Measurements from ENCODE around the gene EDIL3. TPM values are rescaled to one million over a fixed set of nuclear protein-coding genes. Genes with fewer than 3 reads are reported as not detected.
"Not testable (repeated sequence)": the region's sequence is repeated elsewhere in the genome, so short reads cannot be mapped to it uniquely, and the experiment has no call there.

Gene EDIL3
- total RNA-seq, 1 donor from 2014 or later = 23.6 TPM

GRCh38 chr5:84312280-84312679 is 72.4 kb downstream of the EDIL3 start:
- intact Hi-C loops (cut with DNase I); DNase-seq (ENCODE audit: low spot score): not testable (repeated sequence)

- DNase-seq (ENCODE audit: low spot score); intact Hi-C loops (cut with DNase I): not testable (repeated sequence)
Measured at GRCh38 chr5:84309850-84310249, 74.8 kb downstream of the EDIL3 start.

- intact Hi-C loops (cut with DNase I) = no loop called here
Measured at GRCh38 chr5:84306601-84307000, 78.1 kb downstream of the EDIL3 start.

DNA sequence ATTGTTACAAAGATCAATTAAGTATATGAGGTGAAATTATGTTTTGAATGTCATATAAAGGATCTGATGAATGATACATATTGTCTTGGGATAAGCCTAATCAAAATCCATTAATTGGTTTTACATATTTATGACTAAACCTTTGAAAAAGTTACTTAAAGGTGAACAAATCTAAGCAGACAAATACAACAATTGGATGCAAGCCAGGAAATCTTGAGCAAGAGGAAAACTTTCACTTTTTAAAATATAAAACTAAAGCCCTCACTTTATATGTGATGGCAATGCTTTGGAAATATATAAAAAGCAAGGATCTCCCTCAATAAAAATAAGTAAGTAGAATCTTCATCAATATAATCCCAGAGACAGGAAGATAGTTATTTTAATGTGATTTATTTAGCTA is 80.1 kb downstream of the EDIL3 start:
- no peak for DNase-seq (ENCODE audit: low spot score)
- intact Hi-C loops (cut with DNase I) = no loop called here

More at GRCh38 chr5:84306601-84307000, 78.1 kb downstream of the EDIL3 start:
- no peak for DNase-seq (ENCODE audit: low spot score)

- no peak for DNase-seq (ENCODE audit: low spot score)
- intact Hi-C loops (cut with DNase I) = no loop called here
Measured at GRCh38 chr5:84303315-84303714, 81.4 kb downstream of the EDIL3 start.

- no peak for DNase-seq (ENCODE audit: low spot score)
- intact Hi-C loops (cut with DNase I) = no loop called here
Measured at GRCh38 chr5:84301535-84301934, 83.1 kb downstream of the EDIL3 start.

DNA sequence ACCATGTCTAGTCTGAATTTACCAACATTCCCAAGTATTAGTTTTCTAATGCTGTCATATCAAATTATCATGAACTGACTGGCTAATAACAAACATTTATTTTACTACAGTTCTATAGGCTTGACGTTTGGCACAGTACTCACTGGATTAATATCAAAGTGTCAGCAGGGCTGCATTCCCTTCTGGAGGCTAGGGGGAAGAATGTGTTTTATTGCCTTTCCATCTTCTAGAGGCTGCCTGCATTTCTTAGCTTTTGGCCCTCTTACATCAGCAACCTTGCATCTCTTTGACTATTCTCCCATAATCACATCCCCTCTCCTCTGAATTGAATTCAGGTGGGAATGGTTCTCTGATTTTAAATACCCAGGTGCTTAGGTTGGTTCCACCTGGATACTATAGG is 84.7 kb downstream of the EDIL3 start:
- no peak for DNase-seq (ENCODE audit: low spot score)
- intact Hi-C loops (cut with DNase I) = no loop called here

DNA sequence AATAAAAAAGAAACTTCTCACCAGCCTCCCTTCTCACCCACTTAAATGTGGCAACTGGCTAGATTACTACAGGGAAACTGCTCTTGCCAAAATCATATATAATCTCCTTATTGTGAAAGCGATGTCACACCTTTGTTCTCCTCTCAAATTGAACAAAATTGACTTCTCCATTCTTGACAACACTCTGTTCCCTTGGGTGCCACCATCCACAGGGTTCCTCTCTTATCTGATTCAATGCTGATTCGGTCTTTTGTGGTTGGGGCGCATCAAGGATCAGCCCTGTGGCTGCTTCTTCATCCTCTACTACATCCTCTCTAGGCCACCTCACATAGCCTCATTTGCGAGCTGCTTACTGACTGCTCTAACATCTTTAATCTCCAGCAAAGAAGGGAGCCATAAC is 86.1 kb downstream of the EDIL3 start:
- DNase-seq (ENCODE audit: low spot score) = no peak
- intact Hi-C loops (cut with DNase I) = no loop called here

DNA sequence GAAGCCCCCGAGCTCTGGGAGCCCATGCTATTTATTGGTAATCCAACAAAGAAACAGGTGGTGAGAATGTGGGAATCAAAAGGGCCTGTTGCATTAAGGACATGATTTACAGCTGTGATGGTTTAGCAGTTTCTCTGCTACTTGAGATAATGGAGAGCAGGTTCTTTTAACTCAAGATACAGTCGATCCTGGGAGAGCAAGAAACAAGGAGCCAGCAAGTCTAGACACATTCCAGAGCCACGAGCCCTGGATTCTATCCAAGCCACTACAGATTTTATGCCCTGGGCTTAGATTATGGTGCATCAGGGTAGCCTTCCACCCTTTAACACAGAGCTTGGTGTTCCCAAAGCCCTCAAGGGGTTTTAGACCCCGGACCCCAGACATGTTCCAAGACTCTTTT is 87.0 kb downstream of the EDIL3 start:
- intact Hi-C loops (cut with DNase I); DNase-seq (ENCODE audit: low spot score): not testable (repeated sequence)

- intact Hi-C loops (cut with DNase I) = no loop called here
- no peak for DNase-seq (ENCODE audit: low spot score)
Measured at GRCh38 chr5:84292788-84293653, 91.7 kb downstream of the EDIL3 start.

- intact Hi-C loops (cut with DNase I) = no loop called here
- no peak for DNase-seq (ENCODE audit: low spot score)
Measured at GRCh38 chr5:84292000-84292642, 92.6 kb downstream of the EDIL3 start.

GRCh38 chr5:84290673-84291072 is 94.0 kb downstream of the EDIL3 start:
- intact Hi-C loops (cut with DNase I) = no loop called here

GRCh38 chr5:84290161-84290560 is 94.5 kb downstream of the EDIL3 start:
- no peak for DNase-seq (ENCODE audit: low spot score)
- intact Hi-C loops (cut with DNase I) = no loop called here

More at GRCh38 chr5:84290673-84291072, 94.0 kb downstream of the EDIL3 start:
- DNase-seq (ENCODE audit: low spot score) = no peak

DNA sequence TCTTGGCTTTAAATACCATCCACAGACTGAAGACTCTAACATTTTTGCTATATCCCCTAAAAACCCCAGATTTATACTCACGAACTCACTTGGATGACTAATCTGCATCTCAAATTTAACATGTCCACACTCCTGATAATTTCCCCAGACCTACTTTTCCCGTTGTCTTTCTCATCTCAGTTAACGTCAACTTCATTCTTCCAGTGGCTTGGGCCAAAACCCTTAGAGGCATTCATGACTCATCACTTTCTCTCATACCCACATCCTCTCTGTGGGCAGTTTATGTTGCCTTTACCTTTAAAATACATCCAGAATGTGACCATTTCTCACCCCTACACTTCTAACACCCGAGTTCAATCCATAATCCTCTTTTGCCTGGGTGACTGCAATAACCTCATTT is 96.7 kb downstream of the EDIL3 start:
- intact Hi-C loops (cut with DNase I) = no loop called here

GRCh38 chr5:84286662-84287061 is 98.0 kb downstream of the EDIL3 start:
- intact Hi-C loops (cut with DNase I) = no loop called here
- DNase-seq (ENCODE audit: low spot score) = no peak

More for the DNA sequence above, 96.7 kb downstream of the EDIL3 start:
- no peak for DNase-seq (ENCODE audit: low spot score)

GRCh38 chr5:84285641-84286637 is 98.7 kb downstream of the EDIL3 start:
- intact Hi-C loops (cut with DNase I) = no loop called here
- DNase-seq (ENCODE audit: low spot score) = no peak

GRCh38 chr5:84281383-84281782 is 103.3 kb downstream of the EDIL3 start:
- no peak for DNase-seq (ENCODE audit: low spot score)
- intact Hi-C loops (cut with DNase I) = loop anchor here (5.0 kb wide), 1 partner anchor 101 kb away; the partner anchor contains the start of gene EDIL3

GRCh38 chr5:84279234-84279633 is 105.4 kb downstream of the EDIL3 start:
- intact Hi-C loops (cut with DNase I) = no loop called here

DNA sequence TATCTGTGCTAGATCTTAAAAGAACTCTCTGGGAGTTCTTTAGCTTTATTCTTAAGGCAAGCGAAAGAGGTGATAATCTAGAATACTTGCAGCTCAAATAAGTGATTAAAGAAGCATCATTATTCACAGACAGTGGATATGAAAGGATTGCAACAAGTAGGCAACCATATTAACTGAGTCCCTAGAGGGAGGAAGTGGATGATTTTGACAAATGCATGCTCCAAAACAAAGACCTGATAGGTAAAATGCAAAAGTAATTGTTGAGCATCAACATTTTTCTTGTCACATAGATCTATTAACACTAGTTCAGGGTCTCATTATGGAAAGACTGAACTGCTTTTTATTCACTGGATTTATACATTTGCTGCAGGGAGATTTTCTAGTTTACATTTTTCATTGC is 109.1 kb downstream of the EDIL3 start:
- intact Hi-C loops (cut with DNase I) = no loop called here
- no peak for DNase-seq (ENCODE audit: low spot score)

More at GRCh38 chr5:84279234-84279633, 105.4 kb downstream of the EDIL3 start:
- DNase-seq (ENCODE audit: low spot score) = no peak
